Neural crest cell (in vitro differentiated cells): ENCODE data around the gene GPC6. TPM values are rescaled to one million over a fixed set of nuclear protein-coding genes. Genes with fewer than 3 reads are reported as not detected.
"Not testable (repeated sequence)": the region's sequence is repeated elsewhere in the genome, so short reads cannot be mapped to it uniquely, and the experiment has no call there.

Experiments used
- DNase-seq: peaks from one replicate; pipeline ENCODE4 v3.0.0; 2021; ENCODE audit warnings: low read depth, mixed read lengths, low spot score
- H3K27ac Mint-ChIP-seq: one replicate; pipeline ENCODE4 v1.8.0; 2021; ENCODE audit warnings: mild to moderate bottlenecking, mixed read lengths; ENCODE audit not compliant: unreplicated experiment
- H3K27me3 Mint-ChIP-seq: 2 replicates; pipeline ENCODE4 v1.8.0; 2021; ENCODE audit warnings: low read depth, mild to moderate bottlenecking, mixed read lengths
- H3K36me3 Mint-ChIP-seq: 2 replicates; pipeline ENCODE4 v1.8.0; 2021; ENCODE audit warnings: low read depth, mild to moderate bottlenecking, mixed read lengths
- H3K4me1 Mint-ChIP-seq: 2 replicates; pipeline ENCODE4 v1.8.0; 2021; ENCODE audit warnings: mixed read lengths
- H3K4me3 Mint-ChIP-seq: one replicate; pipeline ENCODE4 v1.8.0; 2021; ENCODE audit warnings: mild to moderate bottlenecking, mixed read lengths
- H3K9me3 Mint-ChIP-seq: 2 replicates; pipeline ENCODE4 v1.8.0; 2021; ENCODE audit warnings: mixed read lengths
- CTCF ChIP-seq: fragments of 200-600 bp; sonication (generic); conservative IDR thresholded peaks from 2 replicates; pipeline ENCODE4 v1.5.0; 2021; ENCODE audit warnings: antibody characterized with exemption, mild to moderate bottlenecking
- total RNA-seq: library from RNA; stranded (reverse); gene quantifications from 2 replicates; pipeline ENCODE4 v1.2.1, GENCODE V29; 2021

GPC6 gene
- total RNA-seq, 1 donor from 2014 or later = 13.4 TPM

- TF ChIP-seq CTCF = no peak
- H3K36me3 Mint-ChIP-seq = no peaks in the 10 kb centered on the region
- H3K4me3 Mint-ChIP-seq = no peak overlapping the region
- peaks cover 30% of the 10 kb centered on the region for H3K4me1 Mint-ChIP-seq
- no peaks in the 10 kb centered on the region for H3K9me3 Mint-ChIP-seq
- H3K27me3 Mint-ChIP-seq = peaks cover 13% of the 10 kb centered on the region
- no peak overlapping the region for H3K27ac Mint-ChIP-seq
- DNase-seq = no peak
Measured at GRCh38 chr13:93318534-93319254, 92.1 kb downstream of the GPC6 start.

GRCh38 chr13:93320942-93321341 lies 94.3 kb downstream of the GPC6 start:
- peaks cover 2% of the 10 kb centered on the region for H3K9me3 Mint-ChIP-seq
- no peak overlapping the region for H3K4me3 Mint-ChIP-seq
- no peak overlapping the region for H3K27ac Mint-ChIP-seq
- H3K4me1 Mint-ChIP-seq = peaks cover 26% of the 10 kb centered on the region
- no peak for TF ChIP-seq CTCF
- no peaks in the 10 kb centered on the region for H3K36me3 Mint-ChIP-seq
- peaks cover 4% of the 10 kb centered on the region for H3K27me3 Mint-ChIP-seq
- no peak for DNase-seq

GRCh38 chr13:93323880-93324279 lies 97.3 kb downstream of the GPC6 start:
- DNase-seq, H3K27ac Mint-ChIP-seq, H3K9me3 Mint-ChIP-seq, H3K4me1 Mint-ChIP-seq, H3K27me3 Mint-ChIP-seq, H3K36me3 Mint-ChIP-seq, H3K4me3 Mint-ChIP-seq: not testable (repeated sequence)

- no peak for TF ChIP-seq CTCF
- H3K27ac Mint-ChIP-seq = no peak overlapping the region
- DNase-seq = no peak
- H3K4me1 Mint-ChIP-seq = no peaks in the 10 kb centered on the region
- H3K36me3 Mint-ChIP-seq = no peaks in the 10 kb centered on the region
- no peaks in the 10 kb centered on the region for H3K27me3 Mint-ChIP-seq
- H3K4me3 Mint-ChIP-seq = no peak overlapping the region
- H3K9me3 Mint-ChIP-seq = peaks cover 2% of the 10 kb centered on the region
Measured at GRCh38 chr13:93325303-93326233, 99.0 kb downstream of the GPC6 start.

GRCh38 chr13:93326234-93326811 lies 99.7 kb downstream of the GPC6 start:
- TF ChIP-seq CTCF = no peak
- peaks cover 2% of the 10 kb centered on the region for H3K9me3 Mint-ChIP-seq
- no peak overlapping the region for H3K27ac Mint-ChIP-seq
- no peak overlapping the region for H3K4me3 Mint-ChIP-seq
- no peaks in the 10 kb centered on the region for H3K36me3 Mint-ChIP-seq
- no peaks in the 10 kb centered on the region for H3K4me1 Mint-ChIP-seq
- DNase-seq = no peak
- no peaks in the 10 kb centered on the region for H3K27me3 Mint-ChIP-seq
